H9 (cell line): ENCODE results near the gene PRKCB. TPM values are rescaled to one million over a fixed set of nuclear protein-coding genes. Genes with fewer than 3 reads are reported as not detected.

Experiments
- DNase-seq: peaks from one replicate; pipeline ENCODE4 v3.0.0-alpha.2; 2017
- H2AFZ ChIP-seq: one replicate; pipeline ENCODE4 v1.6.1; 2013; ENCODE audit warnings: mild to moderate bottlenecking, low read length, control low read depth, moderate library complexity
- H2AK5ac ChIP-seq: 2 replicates; pipeline ENCODE4 v1.6.1; 2013; ENCODE audit warnings: low read length, control low read depth, mixed read lengths; ENCODE audit not compliant: insufficient read length
- H2BK120ac ChIP-seq: one replicate; pipeline ENCODE4 v1.6.1; 2013; ENCODE audit warnings: low read depth, mild to moderate bottlenecking, low read length, control low read depth, inconsistent platforms; ENCODE audit not compliant: poor library complexity, severe bottlenecking
- H2BK12ac ChIP-seq: 2 replicates; pipeline ENCODE4 v1.6.1; 2013; ENCODE audit warnings: low read length, control low read depth, mixed read lengths, low read depth; ENCODE audit not compliant: insufficient read length
- H2BK15ac ChIP-seq: 2 replicates; pipeline ENCODE4 v1.6.1; 2013; ENCODE audit warnings: low read depth, low read length, control low read depth
- H2BK20ac ChIP-seq: one replicate; pipeline ENCODE4 v1.6.1; 2013; ENCODE audit warnings: low read depth, mild to moderate bottlenecking, low read length, control low read depth, inconsistent platforms; ENCODE audit not compliant: poor library complexity, severe bottlenecking
- H2BK5ac ChIP-seq: 2 replicates; pipeline ENCODE4 v1.6.1; 2013; ENCODE audit warnings: low read length, control low read depth, mixed read lengths; ENCODE audit not compliant: insufficient read length
- H3K14ac ChIP-seq: 2 replicates; pipeline ENCODE4 v1.6.1; 2013; ENCODE audit warnings: low read length, control low read depth; ENCODE audit not compliant: insufficient read depth
- H3K18ac ChIP-seq: 2 replicates; pipeline ENCODE4 v1.6.1; 2013; ENCODE audit warnings: low read depth, mild to moderate bottlenecking, mixed read lengths, low read length, control low read depth; ENCODE audit not compliant: insufficient read length
- H3K23ac ChIP-seq: 2 replicates; pipeline ENCODE4 v1.6.1; 2013; ENCODE audit warnings: low read length, control low read depth, mixed read lengths, low read depth; ENCODE audit not compliant: insufficient read length
- H3K23me2 ChIP-seq: 2 replicates; pipeline ENCODE4 v1.6.1; 2013; ENCODE audit warnings: low read depth, mild to moderate bottlenecking, mixed read lengths, low read length, control low read depth; ENCODE audit not compliant: insufficient read length, poor library complexity, severe bottlenecking
- H3K27ac ChIP-seq: 2 replicates; pipeline ENCODE4 v1.5.1; 2013; ENCODE audit warnings: low read length, control low read depth, mixed read lengths, low read depth; ENCODE audit not compliant: insufficient read length
- H3K27me3 ChIP-seq: 2 replicates; pipeline ENCODE4 v1.6.1; 2013; ENCODE audit warnings: low read length, control low read depth, inconsistent platforms; ENCODE audit not compliant: insufficient read depth
- H3K4ac ChIP-seq: 2 replicates; pipeline ENCODE4 v1.6.1; 2013; ENCODE audit warnings: low read depth, mild to moderate bottlenecking, control low read depth, inconsistent platforms, low read length, moderate library complexity
- H3K4me1 ChIP-seq: 2 replicates; pipeline ENCODE4 v1.6.1; 2013; ENCODE audit warnings: low read length, control low read depth, inconsistent platforms; ENCODE audit not compliant: insufficient read depth
- H3K4me2 ChIP-seq: 2 replicates; pipeline ENCODE4 v1.6.1; 2013; ENCODE audit warnings: low read length, control low read depth, mixed read lengths; ENCODE audit not compliant: insufficient read length, insufficient read depth
- H3K56ac ChIP-seq: 2 replicates; pipeline ENCODE4 v1.6.1; 2013; ENCODE audit warnings: low read depth, mild to moderate bottlenecking, mixed read lengths, low read length, control low read depth; ENCODE audit not compliant: insufficient read length
- H3K79me1 ChIP-seq: 2 replicates; pipeline ENCODE4 v1.6.1; 2013; ENCODE audit warnings: low read depth, mild to moderate bottlenecking, moderate library complexity, low read length, control low read depth, inconsistent platforms; ENCODE audit not compliant: insufficient read depth, poor library complexity, severe bottlenecking
- H3K79me2 ChIP-seq: 2 replicates; pipeline ENCODE4 v1.6.1; 2013; ENCODE audit warnings: low read length, control low read depth, inconsistent platforms; ENCODE audit not compliant: insufficient read depth
- H3K9ac ChIP-seq: 2 replicates; pipeline ENCODE4 v1.6.1; 2013; ENCODE audit warnings: low read length, control low read depth, mixed read lengths; ENCODE audit not compliant: insufficient read length; ENCODE audit errors: extremely low read depth
- H3K9me3 ChIP-seq: one replicate; pipeline ENCODE4 v1.6.1; 2013; ENCODE audit warnings: low read depth, low read length, inconsistent platforms; ENCODE audit not compliant: control insufficient read depth
- H3T11ph ChIP-seq: one replicate; pipeline ENCODE4 v1.6.1; 2013; ENCODE audit warnings: mild to moderate bottlenecking, low read length, control low read depth, inconsistent platforms
- H4K20me1 ChIP-seq: one replicate; pipeline ENCODE4 v1.6.1; 2013; ENCODE audit not compliant: control insufficient read depth, insufficient read length, insufficient read depth
- H4K5ac ChIP-seq: 2 replicates; pipeline ENCODE4 v1.6.1; 2013; ENCODE audit warnings: low read depth, mild to moderate bottlenecking, mixed read lengths, low read length, control low read depth; ENCODE audit not compliant: insufficient read length
- H4K8ac ChIP-seq: replicated peaks from 2 replicates; pipeline ENCODE4 v1.6.1; 2013; ENCODE audit warnings: low read length, control low read depth, mixed read lengths, low read depth; ENCODE audit not compliant: insufficient read length
- H4K91ac ChIP-seq: 2 replicates; pipeline ENCODE4 v1.6.1; 2013; ENCODE audit warnings: low read depth, mild to moderate bottlenecking, moderate library complexity, mixed read lengths, low read length, control low read depth; ENCODE audit not compliant: insufficient read length
- H3K27ac Mint-ChIP-seq, 3 experiments: 2 replicates in 2 of 3; 3 replicates in 1 of 3; pipeline ENCODE4 v1.8.0; 2020 to 2021; ENCODE audit warnings: mixed read lengths in 3 of 3, mild to moderate bottlenecking in 1 of 3, moderate library complexity in 1 of 3
- H3K27me3 Mint-ChIP-seq: 2 replicates; pipeline ENCODE4 v1.8.0; 2021; ENCODE audit warnings: low read depth, mild to moderate bottlenecking, moderate library complexity, mixed read lengths
- H3K36me3 Mint-ChIP-seq, 3 experiments: 2 replicates in 2 of 3; 3 replicates in 1 of 3; pipeline ENCODE4 v1.8.0; 2020 to 2021; ENCODE audit warnings: low read depth in 3 of 3, mixed read lengths in 3 of 3; ENCODE audit not compliant: insufficient read depth in 1 of 3
- H3K4me1 Mint-ChIP-seq, 2 experiments: 2 replicates each; pipeline ENCODE4 v1.8.0; 2020; ENCODE audit warnings: mixed read lengths in 2 of 2
- H3K4me3 Mint-ChIP-seq, 2 experiments: 2 replicates in 1 of 2; 3 replicates in 1 of 2; pipeline ENCODE4 v1.8.0; 2020 to 2021; ENCODE audit warnings: mild to moderate bottlenecking in 2 of 2, mixed read lengths in 2 of 2, moderate library complexity in 1 of 2
- H3K9me3 Mint-ChIP-seq, 2 experiments: 2 replicates in 1 of 2; 3 replicates in 1 of 2; pipeline ENCODE4 v1.8.0; 2020; ENCODE audit warnings: mild to moderate bottlenecking in 2 of 2, mixed read lengths in 2 of 2, moderate library complexity in 1 of 2
- CTCF ChIP-seq: fragments of 200-600 bp; sonication (generic); conservative IDR thresholded peaks from 3 replicates; pipeline ENCODE4 v1.8.0; 2021; ENCODE audit warnings: antibody characterized with exemption, mild to moderate bottlenecking
- WGBS: extraction: QIAGEN DNeasy Blood & Tissue Kit; methylation state at CpG from one replicate; pipeline ENCODE4 v1.1.7; 2013; ENCODE audit warnings: missing lambda C conversion rate, low lambda C conversion rate, mixed read lengths; ENCODE audit not compliant: insufficient read length; ENCODE audit errors: extremely low coverage; 5-methylcytosine and 5-hydroxymethylcytosine counted together
- total RNA-seq: library from RNA; stranded (reverse); gene quantifications from 2 replicates; pipeline ENCODE4 v1.2.1, GENCODE V29; 2021

The PRKCB gene
- total RNA-seq, 1 experiment from 2014 or later: 7.0 TPM

GRCh38 chr16:23968176-23968575 is 132.4 kb downstream of the PRKCB start:
- WGBS: no CpG with 5 or more reads among the region's 6 CpGs
- Histone ChIP-seq H3T11ph (no peak overlapping the region), H3K23me2 (no peaks in the 10 kb centered on the region), H3K27ac (no peak overlapping the region), H4K91ac (no peak overlapping the region), H3K9me3 (no peaks in the 10 kb centered on the region), H3K56ac (no peak overlapping the region), H2BK20ac (no peak overlapping the region), H3K79me1 (no peaks in the 10 kb centered on the region), H3K4me1 (peaks cover 3% of the 10 kb centered on the region; the same call in 1 of the 2 replicates), H2AFZ (no peak overlapping the region), H3K14ac (no peak overlapping the region), H2AK5ac (no peak overlapping the region), H2BK12ac (no peak overlapping the region), H4K20me1 (no peaks in the 10 kb centered on the region), H3K18ac (no peak overlapping the region), H4K8ac (no peak overlapping the region), H3K4ac (no peak overlapping the region), H3K9ac (no peak overlapping the region), H2BK15ac (no peak overlapping the region), H2BK120ac (no peak overlapping the region), H3K23ac (no peak overlapping the region), H3K27me3 (no peaks in the 10 kb centered on the region), H4K5ac (no peak overlapping the region), H3K79me2 (no peaks in the 10 kb centered on the region), H3K4me2 (no peak overlapping the region), H2BK5ac (no peak overlapping the region)
- no peaks in the 10 kb centered on the region for H3K36me3 Mint-ChIP-seq
- peaks cover 43% of the 10 kb centered on the region for H3K27me3 Mint-ChIP-seq
- H3K27ac Mint-ChIP-seq: no peak overlapping the region
- TF ChIP-seq CTCF: no peak
- H3K9me3 Mint-ChIP-seq: no peaks in the 10 kb centered on the region; a peak in 1 of 5 replicates
- H3K4me1 Mint-ChIP-seq: peaks cover 15 to 18% of the 10 kb centered on the region in 2 experiments
- no peak overlapping the region for H3K4me3 Mint-ChIP-seq
- DNase-seq: no peak
